Kidney (tissue), 14 donors: ENCODE measurements around the gene OSBPL2. TPM values are rescaled to one million over a fixed set of nuclear protein-coding genes. Genes with fewer than 3 reads are reported as not detected.

Experiments used
- DNase-seq, 5 donors: peaks; one replicate each; pipeline ENCODE4 v3.0.0-alpha.2; 2013 to 2020
- FAIRE-seq: peaks from 2 replicates; lab custom pipeline; 2012; peaks lifted over from hg19 to GRCh38; lab: Jason Lieb, UNC
- H3K27ac ChIP-seq, 2 donors: one replicate each; pipeline ENCODE4 v1.7.0; 2013; ENCODE audit warnings: low read depth in 2 of 2, low read length in 2 of 2, inconsistent platforms in 1 of 2
- H3K27me3 ChIP-seq: one replicate; pipeline ENCODE4 v1.7.1; 2013; ENCODE audit warnings: low read length, inconsistent platforms; ENCODE audit not compliant: control insufficient read depth, insufficient read depth
- H3K36me3 ChIP-seq, 3 donors: one replicate each; pipeline versions ENCODE4 v1.7.0 to v1.7.1; 2013; ENCODE audit warnings: low read length in 3 of 3, control low read depth in 1 of 3, inconsistent platforms in 1 of 3; ENCODE audit not compliant: insufficient read depth in 3 of 3, control insufficient read depth in 2 of 3
- H3K4me1 ChIP-seq, 3 donors: one replicate each; pipeline versions ENCODE4 v1.7.0 to v1.7.1; 2013; ENCODE audit warnings: low read length in 3 of 3, inconsistent platforms in 1 of 3, low read depth in 1 of 3; ENCODE audit not compliant: control insufficient read depth in 2 of 3, insufficient read depth in 2 of 3
- H3K4me3 ChIP-seq, 3 donors: one replicate each; pipeline versions ENCODE4 v1.7.0 to v1.8.1; 2013; ENCODE audit warnings: low read length in 3 of 3, control low read depth in 1 of 3, inconsistent platforms in 1 of 3
- H3K9ac ChIP-seq, 3 donors: one replicate each; pipeline versions ENCODE4 v1.7.0 to v1.7.1; 2013; ENCODE audit warnings: low read length in 3 of 3, control low read depth in 1 of 3, inconsistent platforms in 1 of 3
- H3K9me3 ChIP-seq, 3 donors: one replicate each; pipeline versions ENCODE4 v1.7.0 to v1.7.1; 2013; ENCODE audit warnings: low read length in 3 of 3, control low read depth in 1 of 3, inconsistent platforms in 1 of 3; ENCODE audit not compliant: control insufficient read depth in 2 of 3, insufficient read depth in 1 of 3
- intact Hi-C: fragments of 100-400 bp; cut with DNase I; formaldehyde crosslinking; loops from one replicate; pipeline ENCODE4 v1.11.1; 2022
- polyA plus RNA-seq: library from polyadenylated mRNA; stranded (reverse); fragments of 350-450 nt; fragmentation: Illumina TruSeq; extraction: RNeasy Lipid Tissue Mini Kit (QIAGEN cat#74804); gene quantifications from one replicate; pipeline ENCODE4 v1.2.3, GENCODE V29; 2014; ENCODE audit warnings: low read depth, low replicate concordance; ENCODE audit not compliant: insufficient read depth
- total RNA-seq: library from RNA; stranded (reverse); fragmentation: NEBNext Ultra II Directional; extraction: Animal tissue kit (Norgen Biotek cat#: 25700); gene quantifications from one replicate; pipeline ENCODE4 v1.2.1, GENCODE V29; 2021
- TF ChIP-seq, protein P1 (sequence below): IDR thresholded peaks from 3 replicates; pipeline ENCODE4 v1.5.1; 2012; ENCODE audit warnings: mild to moderate bottlenecking, moderate library complexity, borderline replicate concordance; ENCODE audit not compliant: insufficient read depth; ENCODE audit errors: extremely low read depth
- donor health status: control.
- donor health status: control.
- donor health status: control.
- donor health status: control.
- donor health status: control.
- donor health status: DM: yes; HTN: yes; CAD: no.
- donor health status: Normal renal cell carcinoma (clear cell type).

OSBPL2 gene
- total and polyA plus RNA-seq, 2 donors from 2014 or later: 20.4 to 57.1 TPM

- peaks cover 8% of the 10 kb centered on the region for H3K27me3 ChIP-seq
- H3K9me3 ChIP-seq: no peaks in the 10 kb centered on the region
- no peak overlapping the region for H3K4me3 ChIP-seq
- DNase-seq: no peak
- no peak overlapping the region for H3K9ac ChIP-seq
- TF ChIP-seq, protein P1, sequence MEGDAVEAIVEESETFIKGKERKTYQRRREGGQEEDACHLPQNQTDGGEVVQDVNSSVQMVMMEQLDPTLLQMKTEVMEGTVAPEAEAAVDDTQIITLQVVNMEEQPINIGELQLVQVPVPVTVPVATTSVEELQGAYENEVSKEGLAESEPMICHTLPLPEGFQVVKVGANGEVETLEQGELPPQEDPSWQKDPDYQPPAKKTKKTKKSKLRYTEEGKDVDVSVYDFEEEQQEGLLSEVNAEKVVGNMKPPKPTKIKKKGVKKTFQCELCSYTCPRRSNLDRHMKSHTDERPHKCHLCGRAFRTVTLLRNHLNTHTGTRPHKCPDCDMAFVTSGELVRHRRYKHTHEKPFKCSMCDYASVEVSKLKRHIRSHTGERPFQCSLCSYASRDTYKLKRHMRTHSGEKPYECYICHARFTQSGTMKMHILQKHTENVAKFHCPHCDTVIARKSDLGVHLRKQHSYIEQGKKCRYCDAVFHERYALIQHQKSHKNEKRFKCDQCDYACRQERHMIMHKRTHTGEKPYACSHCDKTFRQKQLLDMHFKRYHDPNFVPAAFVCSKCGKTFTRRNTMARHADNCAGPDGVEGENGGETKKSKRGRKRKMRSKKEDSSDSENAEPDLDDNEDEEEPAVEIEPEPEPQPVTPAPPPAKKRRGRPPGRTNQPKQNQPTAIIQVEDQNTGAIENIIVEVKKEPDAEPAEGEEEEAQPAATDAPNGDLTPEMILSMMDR: no peak
- intact Hi-C loops: no loop called here
- H3K4me1 ChIP-seq: no peaks in the 10 kb centered on the region
- FAIRE-seq: no peak
- H3K36me3 ChIP-seq: no peaks in the 10 kb centered on the region
- H3K27ac ChIP-seq: no peak overlapping the region
Observed at GRCh38 chr20:62225820-62226635, 12.3 kb upstream of the OSBPL2 start.

GRCh38 chr20:62226707-62227590 lies 11.4 kb upstream of the OSBPL2 start:
- no peak for DNase-seq
- no peak for FAIRE-seq
- Histone ChIP-seq H3K27me3 (no peaks in the 10 kb centered on the region), H3K4me3 (no peak overlapping the region), H3K27ac (no peak overlapping the region), H3K9ac (no peak overlapping the region), H3K4me1 (no peaks in the 10 kb centered on the region), H3K36me3 (no peaks in the 10 kb centered on the region), H3K9me3 (no peaks in the 10 kb centered on the region)
- intact Hi-C loops: no loop called here
- TF ChIP-seq, protein P1: no peak

DNA sequence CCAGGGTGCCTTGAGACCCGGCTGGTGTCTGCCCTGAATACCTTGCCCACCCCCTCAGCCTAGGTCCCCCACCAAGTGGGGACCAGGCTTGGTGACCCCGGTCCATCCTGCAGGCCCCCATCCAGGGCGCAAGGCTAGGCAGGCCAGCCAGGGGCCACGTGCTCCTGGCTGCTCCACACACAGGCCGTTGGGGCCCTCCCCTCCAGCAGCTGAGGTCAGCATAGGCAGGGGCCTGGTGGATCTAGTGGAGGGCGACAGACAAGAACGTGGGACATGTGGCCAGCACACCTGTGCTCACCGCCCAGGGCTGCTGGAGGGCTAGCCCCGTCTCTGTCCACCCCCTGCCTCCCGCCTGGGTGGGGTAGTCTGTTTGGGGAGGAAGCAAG lies 10.7 kb upstream of the OSBPL2 start:
- no peaks in the 10 kb centered on the region for H3K27me3 ChIP-seq
- H3K9ac ChIP-seq: no peak overlapping the region
- intact Hi-C loops: no loop called here
- no peak overlapping the region for H3K4me3 ChIP-seq
- no peak for FAIRE-seq
- H3K4me1 ChIP-seq: no peaks in the 10 kb centered on the region
- H3K36me3 ChIP-seq: no peaks in the 10 kb centered on the region
- no peak for DNase-seq
- TF ChIP-seq, protein P1: no peak
- H3K9me3 ChIP-seq: no peaks in the 10 kb centered on the region
- no peak overlapping the region for H3K27ac ChIP-seq
